ENCODE data around the gene RPUSD3.

DNA sequence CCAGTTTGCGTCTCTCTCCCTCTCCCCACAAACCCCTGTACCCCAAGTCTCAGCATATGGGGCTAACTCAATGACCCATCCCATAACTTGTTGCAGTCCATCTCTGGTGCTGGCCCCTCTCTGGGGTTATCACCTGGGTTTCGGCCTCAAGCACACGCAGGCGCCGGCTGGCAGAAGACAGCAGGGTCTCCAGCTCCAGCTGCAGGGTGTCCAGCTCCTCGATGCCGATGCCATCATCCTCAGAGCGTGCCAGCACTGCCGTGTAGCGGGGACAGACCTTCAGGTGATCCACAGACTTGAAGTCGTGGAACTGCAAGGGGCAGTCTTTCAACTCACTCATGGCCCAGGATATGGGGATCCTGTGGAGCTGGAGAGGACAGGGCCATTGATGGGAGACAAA is 52.7 kb downstream of the RPUSD3 start:
- no peak for TF ChIP-seq SUZ12 (IDR thresholded peaks at IDR 0.05; ENCODE audit: extremely low read depth, insufficient read depth, insufficient read length)
- TF ChIP-seq YY1 (IDR thresholded peaks at IDR 0.05; ENCODE audit: insufficient read depth, insufficient read length), result no peak
- TF ChIP-seq ZNF274 (IDR thresholded peaks at IDR 0.05; ENCODE audit: low read depth, low read length), result no peak
